Rectal smooth muscle tissue (tissue), 1 donor: ENCODE data around the gene RAB13.
A peak's percentile ranks its signal among the peaks of the same experiment; 100 is the strongest.
"Not testable (repeated sequence)": the region's sequence is repeated elsewhere in the genome, so short reads cannot be mapped to it uniquely, and the experiment has no call there.

Experiments used
- H3K27ac ChIP-seq: one replicate; pipeline ENCODE4 v1.7.0; 2013; ENCODE audit warnings: low read depth, low read length, inconsistent platforms
- H3K27me3 ChIP-seq: one replicate; pipeline ENCODE4 v1.7.0; 2013; ENCODE audit warnings: low read length; ENCODE audit not compliant: control insufficient read depth, insufficient read depth
- H3K36me3 ChIP-seq: one replicate; pipeline ENCODE4 v1.7.0; 2013; ENCODE audit warnings: low read length; ENCODE audit not compliant: control insufficient read depth, insufficient read depth
- H3K4me1 ChIP-seq: one replicate; pipeline ENCODE4 v1.7.0; 2013; ENCODE audit warnings: low read length; ENCODE audit not compliant: control insufficient read depth, insufficient read depth
- H3K4me3 ChIP-seq: one replicate; pipeline ENCODE4 v1.7.0; 2013; ENCODE audit warnings: low read length
- H3K9ac ChIP-seq: one replicate; pipeline ENCODE4 v1.7.0; 2013; ENCODE audit warnings: low read length

Gene RAB13

GRCh38 chr1:153985941-153986761 lies at the start of gene RAB13:
Gene RAB13, minus strand, starts transcription at chr1:153986339. Its CDS starts 103 bp downstream, at chr1:153986236.
- peaks cover 8% of the 10 kb centered on the region for H3K4me1 ChIP-seq
- peak within 1 kb of the TSS; percentile 95 for H3K27ac ChIP-seq
- peak within 1 kb of the TSS; percentile 84 for H3K9ac ChIP-seq
- H3K36me3 ChIP-seq = peaks cover 3% of the 10 kb centered on the region
- H3K27me3 ChIP-seq = no peaks in the 10 kb centered on the region
- peak within 1 kb of the TSS; percentile 85 for H3K4me3 ChIP-seq

DNA sequence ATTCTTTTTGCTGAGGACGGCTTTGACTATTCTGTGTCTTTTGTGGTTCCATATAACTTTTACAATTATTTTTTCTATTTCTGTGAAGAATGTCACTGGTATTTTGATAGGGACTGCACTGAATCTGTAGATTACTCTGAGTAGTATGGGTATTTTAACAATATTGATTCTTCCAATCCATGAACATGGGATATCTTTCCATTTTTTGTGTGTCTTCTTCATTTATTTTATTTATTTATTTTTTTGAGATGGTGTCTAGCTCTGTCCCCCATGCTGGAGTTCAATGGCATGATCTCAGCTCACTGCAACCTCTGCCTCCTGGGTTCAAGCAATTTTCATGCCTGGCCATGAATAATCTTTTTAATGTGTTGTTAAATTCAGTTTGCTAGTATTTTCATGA lies 47.6 kb upstream of the RAB13 start:
- not testable (repeated sequence) for H3K9ac ChIP-seq, H3K4me3 ChIP-seq, H3K27me3 ChIP-seq

GRCh38 chr1:154019940-154020339 lies 33.8 kb upstream of the RAB13 start:
- Histone ChIP-seq H3K36me3 (no peaks in the 10 kb centered on the region), H3K27ac (no peak overlapping the region), H3K9ac (no peak overlapping the region), H3K27me3 (no peaks in the 10 kb centered on the region), H3K4me3 (no peak overlapping the region), H3K4me1 (no peaks in the 10 kb centered on the region)

More for the DNA sequence above, 47.6 kb upstream of the RAB13 start:
- H3K36me3 ChIP-seq, H3K4me1 ChIP-seq, H3K27ac ChIP-seq: not testable (repeated sequence)

- Histone ChIP-seq H3K4me3 (no peak overlapping the region), H3K9ac (no peak overlapping the region), H3K36me3 (no peaks in the 10 kb centered on the region), H3K27me3 (no peaks in the 10 kb centered on the region), H3K27ac (no peak overlapping the region), H3K4me1 (no peaks in the 10 kb centered on the region)
Observed at GRCh38 chr1:154019269-154019668, 33.1 kb upstream of the RAB13 start.

- Histone ChIP-seq H3K27me3 (no peaks in the 10 kb centered on the region), H3K27ac (no peak overlapping the region), H3K4me3 (no peak overlapping the region), H3K9ac (no peak overlapping the region), H3K36me3 (no peaks in the 10 kb centered on the region), H3K4me1 (no peaks in the 10 kb centered on the region)
Observed at GRCh38 chr1:154014154-154014907, 28.2 kb upstream of the RAB13 start.

DNA sequence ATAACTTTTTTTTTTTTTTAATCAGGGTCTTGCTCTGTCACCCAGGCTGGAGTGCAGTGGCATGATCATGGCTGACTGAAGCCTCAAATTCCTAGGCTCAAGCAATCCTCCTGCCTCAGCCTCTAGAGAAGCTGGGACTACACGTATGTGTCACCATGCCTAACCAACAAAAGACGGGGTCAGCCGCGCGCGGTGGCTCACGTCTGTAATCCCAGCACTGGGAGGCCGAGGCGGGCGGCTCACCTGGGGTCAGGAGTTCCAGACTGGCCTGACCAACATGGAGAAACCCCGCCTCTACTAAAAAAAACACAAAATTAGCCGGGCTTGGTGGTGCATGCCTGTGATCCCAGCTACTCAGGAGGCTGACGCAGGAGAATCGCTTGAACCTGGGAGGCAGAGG lies 26.4 kb upstream of the RAB13 start:
- not testable (repeated sequence) for H3K27ac ChIP-seq, H3K4me3 ChIP-seq, H3K27me3 ChIP-seq, H3K36me3 ChIP-seq, H3K9ac ChIP-seq, H3K4me1 ChIP-seq

DNA sequence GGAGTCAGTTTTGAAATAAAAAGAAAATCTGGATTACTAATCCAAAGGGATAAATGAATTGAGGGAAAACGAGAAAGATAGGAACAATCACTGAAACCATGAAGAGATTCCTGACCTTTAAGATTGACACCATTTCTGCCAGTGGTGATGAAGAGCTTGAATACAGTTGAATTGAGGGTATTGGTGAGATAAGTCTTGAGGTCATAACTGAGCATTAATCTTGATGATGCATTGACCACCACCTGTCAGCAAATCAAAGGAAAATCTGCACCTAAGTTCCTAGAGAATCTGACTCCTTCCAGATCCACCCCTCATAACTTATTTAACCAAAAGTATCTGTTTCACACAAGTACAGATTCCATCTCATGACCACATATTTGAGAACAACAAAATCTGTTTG lies 26.0 kb upstream of the RAB13 start:
- Histone ChIP-seq H3K27me3 (no peaks in the 10 kb centered on the region), H3K4me1 (no peaks in the 10 kb centered on the region), H3K4me3 (no peak overlapping the region), H3K9ac (no peak overlapping the region), H3K27ac (no peak overlapping the region), H3K36me3 (no peaks in the 10 kb centered on the region)

GRCh38 chr1:154006136-154006535 lies 20.0 kb upstream of the RAB13 start:
- Histone ChIP-seq H3K27me3 (no peaks in the 10 kb centered on the region), H3K4me3 (no peak overlapping the region), H3K36me3 (no peaks in the 10 kb centered on the region), H3K4me1 (no peaks in the 10 kb centered on the region), H3K27ac (no peak overlapping the region), H3K9ac (no peak overlapping the region)

GRCh38 chr1:154000420-154000819 lies 14.3 kb upstream of the RAB13 start:
- Histone ChIP-seq H3K4me1 (no peaks in the 10 kb centered on the region), H3K9ac (no peak overlapping the region), H3K27me3 (no peaks in the 10 kb centered on the region), H3K36me3 (no peaks in the 10 kb centered on the region), H3K4me3 (no peak overlapping the region), H3K27ac (no peak overlapping the region)

DNA sequence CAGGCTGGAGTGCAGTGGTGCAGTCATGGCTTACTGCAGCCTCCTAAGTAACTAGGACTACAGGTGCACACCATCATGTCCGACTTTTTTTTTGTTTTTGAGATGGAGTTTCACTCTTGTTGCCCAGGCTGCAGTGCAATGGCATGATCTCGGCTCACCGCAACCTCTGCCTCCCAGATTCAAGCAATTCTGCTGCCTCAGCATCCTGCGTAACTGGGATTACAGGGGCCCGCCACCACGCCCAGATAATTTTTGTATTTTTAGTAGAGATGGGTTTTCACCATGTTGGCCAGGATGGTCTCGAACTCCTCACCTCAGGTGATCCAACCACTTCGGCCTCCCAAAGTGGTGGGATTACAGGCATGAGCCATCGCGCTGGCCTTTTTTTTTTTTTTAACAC lies 10.7 kb upstream of the RAB13 start:
- not testable (repeated sequence) for H3K27ac ChIP-seq

GRCh38 chr1:153995640-153996039 lies 9.5 kb upstream of the RAB13 start:
- no peaks in the 10 kb centered on the region for H3K27me3 ChIP-seq
- H3K36me3 ChIP-seq = peaks cover 8% of the 10 kb centered on the region
- peaks cover 11% of the 10 kb centered on the region for H3K4me1 ChIP-seq
- no peak overlapping the region for H3K4me3 ChIP-seq
- H3K9ac ChIP-seq = no peak overlapping the region
- no peak overlapping the region for H3K27ac ChIP-seq

More for the DNA sequence above, 10.7 kb upstream of the RAB13 start:
- not testable (repeated sequence) for H3K27me3 ChIP-seq, H3K4me3 ChIP-seq, H3K4me1 ChIP-seq, H3K9ac ChIP-seq, H3K36me3 ChIP-seq

GRCh38 chr1:153995202-153995601 lies 9.1 kb upstream of the RAB13 start:
- H3K9ac ChIP-seq = no peak overlapping the region
- H3K27me3 ChIP-seq = no peaks in the 10 kb centered on the region
- peaks cover 8% of the 10 kb centered on the region for H3K36me3 ChIP-seq
- no peak overlapping the region for H3K27ac ChIP-seq
- no peak overlapping the region for H3K4me3 ChIP-seq
- peaks cover 11% of the 10 kb centered on the region for H3K4me1 ChIP-seq
